Measurements from ENCODE around the gene TRPV5. TPM values are rescaled to one million over a fixed set of nuclear protein-coding genes. Genes with fewer than 3 reads are reported as not detected.

The TRPV5 gene
- polyA plus RNA-seq, 2 of the 4 experiments (the other 2 are of a cell fraction): not detected

DNA sequence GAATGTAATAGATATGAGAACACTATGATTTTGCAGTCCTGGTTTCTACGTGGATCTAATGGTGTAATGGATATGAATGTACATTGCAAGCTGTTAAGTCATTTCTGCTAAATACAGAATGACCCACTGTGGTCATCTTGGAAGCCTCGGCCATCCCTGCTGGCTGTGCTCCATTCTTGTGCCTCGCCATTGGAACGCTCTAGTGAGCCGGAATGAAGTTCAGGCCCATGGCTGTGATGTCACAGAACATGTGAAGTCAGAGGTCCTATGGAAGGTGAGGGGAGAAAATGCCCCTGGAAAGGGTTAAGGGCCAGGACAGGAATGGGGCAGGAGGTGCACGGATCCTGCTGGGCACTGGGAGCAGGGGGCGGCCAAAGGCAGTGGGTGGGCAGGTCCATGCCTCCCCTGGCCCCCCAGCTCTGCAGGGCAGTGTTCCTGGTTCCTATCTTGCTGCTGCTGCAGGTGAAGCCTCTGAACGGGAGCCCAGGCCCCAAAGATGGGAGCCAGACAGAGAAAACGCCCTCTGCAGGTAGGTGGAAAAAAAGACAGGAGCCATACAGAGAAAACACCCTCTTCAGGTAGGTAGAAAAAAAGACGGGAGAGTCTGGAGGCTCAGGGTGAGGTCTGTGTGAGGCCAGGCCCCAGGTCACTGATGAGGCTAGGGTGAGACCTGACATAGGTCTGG lies 5.8 kb upstream of the TRPV5 start, which contains the start of gene LLCFC1:
Gene LLCFC1, plus strand, starts transcription at position 259 of the 685 bp plus-strand sequence. Its CDS starts 138 bp downstream, at position 397.
- POLR2A ChIA-PET: no interaction called here
- TF ChIP-seq ZNF302 (CRISPR knock-in tag; IDR thresholded peaks at IDR 0.05): no peak
- TF ChIP-seq, protein P1, sequence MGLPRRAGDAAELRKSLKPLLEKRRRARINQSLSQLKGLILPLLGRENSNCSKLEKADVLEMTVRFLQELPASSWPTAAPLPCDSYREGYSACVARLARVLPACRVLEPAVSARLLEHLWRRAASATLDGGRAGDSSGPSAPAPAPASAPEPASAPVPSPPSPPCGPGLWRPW (IDR thresholded peaks at IDR 0.05): no peak
- no peak for TF ChIP-seq TP53 (CRISPR knock-in tag; IDR thresholded peaks at IDR 0.05)
- TF ChIP-seq PBX3 (IDR thresholded peaks at IDR 0.05): no peak
- no peak for TF ChIP-seq RARB (CRISPR knock-in tag; IDR thresholded peaks at IDR 0.05)
- TF ChIP-seq KDM5A (IDR thresholded peaks at IDR 0.05): no peak
- no peak for TF ChIP-seq HOXB5 (CRISPR knock-in tag; IDR thresholded peaks at IDR 0.05)
- no peak for TF ChIP-seq ZFP36 (IDR thresholded peaks at IDR 0.05; ENCODE audit: borderline replicate concordance, partially characterized antibody)
- CTCF ChIA-PET: no interaction called here
- FAIRE-seq (no peak), ATAC-seq (peak in 1 of 2 experiments; percentile 75; a peak in 3 of 6 replicates), DNase-seq (ENCODE audit: low read depth in 1 of 2, low spot score in 1 of 2) (peak; percentile 9 to 46)
- Histone ChIP-seq H3K9me3 (no peaks in the 10 kb centered on the region), H3K4me2 (no peak within 1 kb of the TSS), H3K4me1 (no peaks in the 10 kb centered on the region), H3K4me3 (no peak within 1 kb of the TSS), H3K27ac (no peak within 1 kb of the TSS)
- 27% methylated on average over 10 of the region's 10 CpGs for WGBS (ENCODE audit: missing lambda C conversion rate)

DNA sequence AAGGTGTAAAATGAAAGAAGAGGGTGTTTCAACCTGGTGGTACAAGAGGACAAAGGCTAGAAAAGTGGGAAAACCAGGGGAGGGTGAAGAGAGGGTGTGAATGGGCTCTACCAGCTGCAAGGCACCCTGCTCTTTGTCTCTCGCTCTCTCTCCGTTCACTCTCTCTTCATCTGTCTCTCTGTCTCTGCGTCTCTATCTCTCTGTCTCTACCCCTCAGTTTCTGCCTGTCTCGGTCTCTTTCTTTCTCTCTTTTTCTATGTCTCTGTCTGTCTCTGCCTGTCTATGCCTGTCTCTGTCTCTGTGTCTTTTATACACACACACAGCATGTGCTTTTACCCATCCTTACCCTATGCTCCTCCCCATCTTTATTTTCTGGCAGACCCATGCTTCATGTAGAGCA lies 5.1 kb upstream of the TRPV5 start:
- no peak overlapping the region for H3K4me2 ChIP-seq
- no peak overlapping the region for H3K4me3 ChIP-seq
- no peaks in the 10 kb centered on the region for H3K4me1 ChIP-seq
- no peak for FAIRE-seq
- ATAC-seq: no peak; a peak in 1 of 6 replicates
- ChIA-PET POLR2A (no interaction called here), CTCF (no interaction called here)
- TF ChIP-seq TP53 (CRISPR knock-in tag; IDR thresholded peaks at IDR 0.05) (no peak), SREBF2 (IDR thresholded peaks at IDR 0.05) (no peak), NR3C1 (IDR thresholded peaks at IDR 0.05) (no peak), HDAC2 (IDR thresholded peaks at IDR 0.05) (no peak), HOXB13 (CRISPR knock-in tag; IDR thresholded peaks at IDR 0.05; ENCODE audit: low read depth) (no peak), USF2 (IDR thresholded peaks at IDR 0.05) (no peak)
- TF ChIP-seq, protein P2, sequence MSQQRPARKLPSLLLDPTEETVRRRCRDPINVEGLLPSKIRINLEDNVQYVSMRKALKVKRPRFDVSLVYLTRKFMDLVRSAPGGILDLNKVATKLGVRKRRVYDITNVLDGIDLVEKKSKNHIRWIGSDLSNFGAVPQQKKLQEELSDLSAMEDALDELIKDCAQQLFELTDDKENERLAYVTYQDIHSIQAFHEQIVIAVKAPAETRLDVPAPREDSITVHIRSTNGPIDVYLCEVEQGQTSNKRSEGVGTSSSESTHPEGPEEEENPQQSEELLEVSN (IDR thresholded peaks at IDR 0.05; ENCODE audit: borderline replicate concordance, low read depth): no peak
- WGBS (ENCODE audit: missing lambda C conversion rate): 48% methylated on average over 4 of the region's 4 CpGs
- H3K9me3 ChIP-seq: no peaks in the 10 kb centered on the region
- DNase-seq (ENCODE audit: low read depth in 1 of 2, low spot score in 1 of 2): no peak
- H3K27ac ChIP-seq: no peak overlapping the region

- Histone ChIP-seq H3K4me1 (no peaks in the 10 kb centered on the region), H3K4me3 (no peak overlapping the region), H3K4me2 (no peak overlapping the region), H3K9me3 (no peaks in the 10 kb centered on the region), H3K27ac (no peak overlapping the region)
- POLR2A ChIA-PET: no interaction called here
- no peak for FAIRE-seq
- DNase-seq (ENCODE audit: low read depth in 1 of 2, low spot score in 1 of 2): no peak
- no peak for ATAC-seq
- 32% methylated on average over 9 of the region's 12 CpGs for WGBS (ENCODE audit: missing lambda C conversion rate)
- CTCF ChIA-PET: no interaction called here
- TF ChIP-seq FOXS1 (CRISPR knock-in tag; IDR thresholded peaks at IDR 0.05): no peak
- TF ChIP-seq CBX8 (IDR thresholded peaks at IDR 0.05): no peak
- TF ChIP-seq JUNB (IDR thresholded peaks at IDR 0.05): no peak
- no peak for TF ChIP-seq KDM5A (IDR thresholded peaks at IDR 0.05)
- no peak for TF ChIP-seq HOXB13 (CRISPR knock-in tag; IDR thresholded peaks at IDR 0.05; ENCODE audit: low read depth)
- no peak for TF ChIP-seq ZFP36 (IDR thresholded peaks at IDR 0.05; ENCODE audit: borderline replicate concordance, partially characterized antibody)
- no peak for TF ChIP-seq HOXB5 (CRISPR knock-in tag; IDR thresholded peaks at IDR 0.05)
- no peak for TF ChIP-seq HOXA7 (CRISPR knock-in tag; IDR thresholded peaks at IDR 0.05)
- TF ChIP-seq, protein P3, sequence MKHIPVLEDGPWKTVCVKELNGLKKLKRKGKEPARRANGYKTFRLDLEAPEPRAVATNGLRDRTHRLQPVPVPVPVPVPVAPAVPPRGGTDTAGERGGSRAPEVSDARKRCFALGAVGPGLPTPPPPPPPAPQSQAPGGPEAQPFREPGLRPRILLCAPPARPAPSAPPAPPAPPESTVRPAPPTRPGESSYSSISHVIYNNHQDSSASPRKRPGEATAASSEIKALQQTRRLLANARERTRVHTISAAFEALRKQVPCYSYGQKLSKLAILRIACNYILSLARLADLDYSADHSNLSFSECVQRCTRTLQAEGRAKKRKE (CRISPR knock-in tag; IDR thresholded peaks at IDR 0.05; ENCODE audit: low read depth): no peak
- TF ChIP-seq MYC (IDR thresholded peaks at IDR 0.05; ENCODE audit: borderline replicate concordance, low read length): no peak
- no peak for TF ChIP-seq ELK1 (IDR thresholded peaks at IDR 0.05; ENCODE audit: low read depth, low read length)
- TF ChIP-seq CBX2 (IDR thresholded peaks at IDR 0.05; ENCODE audit: borderline replicate concordance, low read depth): no peak
- TF ChIP-seq USF2 (IDR thresholded peaks at IDR 0.05): no peak
- TF ChIP-seq HDAC2 (IDR thresholded peaks at IDR 0.05): no peak
- TF ChIP-seq, protein P2 (IDR thresholded peaks at IDR 0.05; ENCODE audit: borderline replicate concordance, low read depth): no peak
- TF ChIP-seq RCOR1 (IDR thresholded peaks at IDR 0.05; ENCODE audit: low read depth, low read length): no peak
These were observed 2.5 kb upstream of the TRPV5 start for GRCh38 chr7:142935941-142936565.

All from A549 (cell line).